Measurements from ENCODE around the gene SLC13A3. TPM values are rescaled to one million over a fixed set of nuclear protein-coding genes. Genes with fewer than 3 reads are reported as not detected.

SLC13A3 gene
- total RNA-seq, 1 experiment from 2014 or later, result 17.5 TPM

DNA sequence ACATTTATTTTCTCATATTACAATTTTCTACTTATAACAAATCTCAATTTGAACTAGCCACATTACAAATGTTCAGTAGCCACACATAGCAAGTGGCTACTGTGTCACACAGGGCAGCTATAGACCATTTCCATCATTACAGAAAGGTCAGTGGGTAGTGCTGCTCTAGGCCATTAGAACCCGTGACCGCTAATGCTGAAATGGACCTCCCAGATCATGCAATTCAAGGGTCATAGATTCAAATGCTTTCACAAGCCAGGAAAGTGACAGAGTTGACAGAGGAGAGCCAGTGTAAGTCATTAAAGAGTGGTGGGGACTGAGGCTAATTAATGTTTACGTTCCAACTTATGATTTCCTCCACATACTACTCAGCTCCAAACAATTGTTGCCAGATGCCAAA is 97.3 kb downstream of the SLC13A3 start:
- no peak overlapping the region for H4K5ac ChIP-seq (ENCODE audit: insufficient read length, low read depth, low read length)
- H2BK20ac ChIP-seq (ENCODE audit: low read depth, low read length, poor library complexity, severe bottlenecking), result no peak overlapping the region
- Mint-ChIP-seq H3K27ac (no peak overlapping the region), H3K27me3 (ENCODE audit: low read depth) (no peaks in the 10 kb centered on the region), H3K4me3 (no peak overlapping the region), H3K4me1 (peaks cover 69 to 78% of the 10 kb centered on the region in 2 experiments), H3K9me3 (no peaks in the 10 kb centered on the region), H3K36me3 (ENCODE audit: insufficient read depth in 1 of 3, low read depth in 3 of 3) (no peaks in the 10 kb centered on the region)
- no peaks in the 10 kb centered on the region for H3K79me1 ChIP-seq (ENCODE audit: insufficient read depth, low read depth, low read length, poor library complexity, severe bottlenecking)
- no peak overlapping the region for H3K9ac ChIP-seq (ENCODE audit: extremely low read depth, insufficient read length, low read length)
- no peaks in the 10 kb centered on the region for H3K27me3 ChIP-seq (ENCODE audit: insufficient read depth, low read length)
- no peak overlapping the region for H4K8ac ChIP-seq (replicated peaks; ENCODE audit: insufficient read length, low read depth, low read length)
- TF ChIP-seq, protein P1, sequence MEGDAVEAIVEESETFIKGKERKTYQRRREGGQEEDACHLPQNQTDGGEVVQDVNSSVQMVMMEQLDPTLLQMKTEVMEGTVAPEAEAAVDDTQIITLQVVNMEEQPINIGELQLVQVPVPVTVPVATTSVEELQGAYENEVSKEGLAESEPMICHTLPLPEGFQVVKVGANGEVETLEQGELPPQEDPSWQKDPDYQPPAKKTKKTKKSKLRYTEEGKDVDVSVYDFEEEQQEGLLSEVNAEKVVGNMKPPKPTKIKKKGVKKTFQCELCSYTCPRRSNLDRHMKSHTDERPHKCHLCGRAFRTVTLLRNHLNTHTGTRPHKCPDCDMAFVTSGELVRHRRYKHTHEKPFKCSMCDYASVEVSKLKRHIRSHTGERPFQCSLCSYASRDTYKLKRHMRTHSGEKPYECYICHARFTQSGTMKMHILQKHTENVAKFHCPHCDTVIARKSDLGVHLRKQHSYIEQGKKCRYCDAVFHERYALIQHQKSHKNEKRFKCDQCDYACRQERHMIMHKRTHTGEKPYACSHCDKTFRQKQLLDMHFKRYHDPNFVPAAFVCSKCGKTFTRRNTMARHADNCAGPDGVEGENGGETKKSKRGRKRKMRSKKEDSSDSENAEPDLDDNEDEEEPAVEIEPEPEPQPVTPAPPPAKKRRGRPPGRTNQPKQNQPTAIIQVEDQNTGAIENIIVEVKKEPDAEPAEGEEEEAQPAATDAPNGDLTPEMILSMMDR (conservative IDR thresholded peaks at IDR 0.05), result no peak
- H3K23me2 ChIP-seq (ENCODE audit: insufficient read length, low read depth, low read length, poor library complexity, severe bottlenecking), result no peaks in the 10 kb centered on the region
- H3K23ac ChIP-seq (ENCODE audit: insufficient read length, low read depth, low read length), result no peak overlapping the region
- H3K18ac ChIP-seq (ENCODE audit: insufficient read length, low read depth, low read length), result no peak overlapping the region
- no peak overlapping the region for H4K91ac ChIP-seq (ENCODE audit: insufficient read length, low read depth, low read length)
- no peak overlapping the region for H3T11ph ChIP-seq (ENCODE audit: low read length)
- H3K56ac ChIP-seq (ENCODE audit: insufficient read length, low read depth, low read length), result no peak overlapping the region
- no peak overlapping the region for H2BK12ac ChIP-seq (ENCODE audit: insufficient read length, low read depth, low read length)
- H2AK5ac ChIP-seq (ENCODE audit: insufficient read length, low read length), result no peak overlapping the region
- no peak for DNase-seq
- no peak overlapping the region for H3K4ac ChIP-seq (ENCODE audit: low read depth, low read length)
- H3K27ac ChIP-seq (ENCODE audit: insufficient read length, low read depth, low read length), result no peak overlapping the region
- peaks cover 6% of the 10 kb centered on the region; the same call in 1 of the 2 replicates for H3K4me1 ChIP-seq (ENCODE audit: insufficient read depth, low read length)
- H3K4me2 ChIP-seq (ENCODE audit: insufficient read depth, insufficient read length, low read length), result no peak overlapping the region
- H2AFZ ChIP-seq (ENCODE audit: low read length), result no peak overlapping the region
- H3K79me2 ChIP-seq (ENCODE audit: insufficient read depth, low read length), result no peaks in the 10 kb centered on the region
- H2BK5ac ChIP-seq (ENCODE audit: insufficient read length, low read length), result no peak overlapping the region
- no peak overlapping the region for H2BK120ac ChIP-seq (ENCODE audit: low read depth, low read length, poor library complexity, severe bottlenecking)
- no peaks in the 10 kb centered on the region for H3K9me3 ChIP-seq (ENCODE audit: control insufficient read depth, low read depth, low read length)
- no peak overlapping the region for H3K14ac ChIP-seq (ENCODE audit: insufficient read depth, low read length)
- H4K20me1 ChIP-seq (ENCODE audit: control insufficient read depth, insufficient read depth, insufficient read length), result no peaks in the 10 kb centered on the region
- WGBS (ENCODE audit: extremely low coverage, insufficient read length, low lambda C conversion rate), result no CpG with 5 or more reads among the region's 3 CpGs
- no peak overlapping the region for H2BK15ac ChIP-seq (ENCODE audit: low read depth, low read length)

Data from H9 (cell line).